C4-2B (cell line): ENCODE measurements around the gene ADCY1.

ENCODE experiments used
- ZFX ChIP-seq: fragments of 450-650 bp; IDR thresholded peaks from 2 replicates; pipeline ENCODE4 v1.6.1; 2017
- TF ChIP-seq, protein P1 (sequence below): fragments of 450-650 bp; conservative IDR thresholded peaks from 2 replicates; pipeline ENCODE4 v1.5.1; 2017; ENCODE audit warnings: mild to moderate bottlenecking

- TF ChIP-seq, protein P1, sequence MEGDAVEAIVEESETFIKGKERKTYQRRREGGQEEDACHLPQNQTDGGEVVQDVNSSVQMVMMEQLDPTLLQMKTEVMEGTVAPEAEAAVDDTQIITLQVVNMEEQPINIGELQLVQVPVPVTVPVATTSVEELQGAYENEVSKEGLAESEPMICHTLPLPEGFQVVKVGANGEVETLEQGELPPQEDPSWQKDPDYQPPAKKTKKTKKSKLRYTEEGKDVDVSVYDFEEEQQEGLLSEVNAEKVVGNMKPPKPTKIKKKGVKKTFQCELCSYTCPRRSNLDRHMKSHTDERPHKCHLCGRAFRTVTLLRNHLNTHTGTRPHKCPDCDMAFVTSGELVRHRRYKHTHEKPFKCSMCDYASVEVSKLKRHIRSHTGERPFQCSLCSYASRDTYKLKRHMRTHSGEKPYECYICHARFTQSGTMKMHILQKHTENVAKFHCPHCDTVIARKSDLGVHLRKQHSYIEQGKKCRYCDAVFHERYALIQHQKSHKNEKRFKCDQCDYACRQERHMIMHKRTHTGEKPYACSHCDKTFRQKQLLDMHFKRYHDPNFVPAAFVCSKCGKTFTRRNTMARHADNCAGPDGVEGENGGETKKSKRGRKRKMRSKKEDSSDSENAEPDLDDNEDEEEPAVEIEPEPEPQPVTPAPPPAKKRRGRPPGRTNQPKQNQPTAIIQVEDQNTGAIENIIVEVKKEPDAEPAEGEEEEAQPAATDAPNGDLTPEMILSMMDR = no peak
- TF ChIP-seq ZFX = no peak
Observed at GRCh38 chr7:45563941-45564461, 10.2 kb upstream of the ADCY1 start.
